ENCODE measurements around the gene FEN1.

- TF ChIP-seq CTCF (IDR thresholded peaks at IDR 0.05) (no peak), POLR2A (IDR thresholded peaks at IDR 0.05) (no peak)
These were observed 11.1 kb upstream of the FEN1 start for GRCh38 chr11:61781585-61781984.

Data from vagina (tissue), 2 donors.